H1 (cell line): ENCODE data around the gene TECPR2. TPM values are rescaled to one million over a fixed set of nuclear protein-coding genes. Genes with fewer than 3 reads are reported as not detected.

Experiments used
- ATF2 ChIP-seq: IDR thresholded peaks from 2 replicates; pipeline ENCODE4 v1.6.1; 2012; ENCODE audit warnings: low read length, inconsistent platforms
- BCL11A ChIP-seq, 2 experiments: IDR thresholded peaks; one replicate each; pipeline ENCODE4 v1.6.1; 2011; ENCODE audit warnings: low read depth in 2 of 2, low read length in 2 of 2, mild to moderate bottlenecking in 2 of 2
- CHD7 ChIP-seq: fragments of 300-600 bp; sonication (generic); IDR thresholded peaks from 2 replicates; pipeline ENCODE4 v1.7.1; 2012; ENCODE audit warnings: low read length, moderate library complexity, mild to moderate bottlenecking, inconsistent platforms; ENCODE audit not compliant: insufficient replicate concordance
- HDAC6 ChIP-seq: IDR thresholded peaks from one replicate; pipeline ENCODE4 v1.7.1; 2012; ENCODE audit warnings: low read depth, mild to moderate bottlenecking, inconsistent platforms, low read length, moderate library complexity
- POLR2A ChIP-seq, 2 experiments: IDR thresholded peaks; 1 replicate in 1 of 2; 2 replicates in 1 of 2; pipeline ENCODE4 v1.6.1; 2011; ENCODE audit warnings: low read depth in 2 of 2, low read length in 2 of 2, mild to moderate bottlenecking in 2 of 2; ENCODE audit errors: control extremely low read depth in 1 of 2
- SP4 ChIP-seq: IDR thresholded peaks from 2 replicates; pipeline ENCODE4 v1.6.1; 2012; ENCODE audit warnings: low read length, inconsistent platforms
- polyA plus RNA-seq, 7 experiments: library from polyadenylated mRNA; depleted of rRNA in 3 of 7; stranded (reverse) in 5 of 7; unstranded in 2 of 7; fragments of >200 nt in 5 of 7; fragments of 200-250 nt in 2 of 7; gene quantifications; 1 replicate in 5 of 7; 2 replicates in 1 of 7; 4 replicates in 1 of 7; pipeline versions ENCODE4 v1.2.1 to v1.2.3, GENCODE V29; 2011 to 2013; ENCODE audit warnings: missing spikeins in 2 of 7, mixed read lengths in 2 of 7
- total RNA-seq: library from RNA; stranded (reverse); fragmentation: NEBNext Ultra II Directional; extraction: Animal tissue kit (Norgen Biotek cat#: 25700); gene quantifications from 2 replicates; pipeline ENCODE4 v1.2.1, GENCODE V29; 2021

TECPR2 gene
- total and polyA plus RNA-seq, 2 of the 8 experiments (the other 6 are each of a cell fraction or from before 2014, with no cell fraction given), result 6.8 to 19.4 TPM

- TF ChIP-seq CHD7, result no peak
- TF ChIP-seq POLR2A (IDR thresholded peaks at IDR 0.05; ENCODE audit: control extremely low read depth in 1 of 2, low read depth in 2 of 2, low read length in 2 of 2), result no peak
- no peak for TF ChIP-seq HDAC6
- TF ChIP-seq SP4, result no peak
- TF ChIP-seq BCL11A (IDR thresholded peaks at IDR 0.05; ENCODE audit: low read depth in 2 of 2, low read length in 2 of 2), result no peak
- TF ChIP-seq ATF2, result no peak
Measured at GRCh38 chr14:102370305-102370809, 7.6 kb downstream of the TECPR2 start (continued).
